Keratinocyte (primary cell): ENCODE data around the gene CUBN. TPM values are rescaled to one million over a fixed set of nuclear protein-coding genes. Genes with fewer than 3 reads are reported as not detected.

Source experiments
- DNase-seq: peaks from one replicate; pipeline ENCODE4 v3.0.0-alpha.2; 2011; ENCODE audit warnings: low read depth, missing footprints, low spot score
- FAIRE-seq: peaks from 2 replicates; lab custom pipeline; 2011; peaks lifted over from hg19 to GRCh38; lab: Jason Lieb, UNC
- H2AFZ ChIP-seq: 2 replicates; pipeline ENCODE4 v1.6.0; 2012; ENCODE audit warnings: low read length, control low read depth, inconsistent platforms; ENCODE audit not compliant: control insufficient read depth
- H3K27ac ChIP-seq: 2 replicates; pipeline ENCODE4 v1.5.1; 2011; ENCODE audit warnings: low read length; ENCODE audit not compliant: control insufficient read depth, insufficient read depth
- H3K27me3 ChIP-seq: 3 replicates; pipeline ENCODE4 v1.6.0; 2011; ENCODE audit warnings: low read length; ENCODE audit not compliant: control insufficient read depth, insufficient read depth; ENCODE audit errors: extremely low read depth
- H3K36me3 ChIP-seq, 2 experiments: 2 replicates in 1 of 2; 3 replicates in 1 of 2; pipeline ENCODE4 v1.5.1; 2011; ENCODE audit warnings: low read length in 2 of 2, mild to moderate bottlenecking in 1 of 2; ENCODE audit not compliant: control insufficient read depth in 2 of 2, insufficient read depth in 2 of 2; ENCODE audit errors: extremely low read depth in 1 of 2
- H3K4me1 ChIP-seq: 3 replicates; pipeline ENCODE4 v1.5.1; 2011; ENCODE audit warnings: low read length; ENCODE audit not compliant: control insufficient read depth, insufficient read depth; ENCODE audit errors: extremely low read depth
- H3K4me2 ChIP-seq: 3 replicates; pipeline ENCODE4 v1.6.0; 2011; ENCODE audit warnings: low read depth, low read length; ENCODE audit not compliant: control insufficient read depth, insufficient read depth; ENCODE audit errors: extremely low read depth
- H3K4me3 ChIP-seq, 3 experiments: fragments of 200-600 bp in 1 of 3; sonication (generic) in 1 of 3; 2 replicates in 2 of 3; 3 replicates in 1 of 3; pipeline ENCODE4 v1.5.1; 2011 to 2016; ENCODE audit warnings: low read length in 3 of 3, mild to moderate bottlenecking in 3 of 3, control low read depth in 2 of 3, inconsistent platforms in 1 of 3, low read depth in 1 of 3, mixed read lengths in 1 of 3, mixed run types in 1 of 3, moderate library complexity in 1 of 3; ENCODE audit not compliant: control insufficient read depth in 2 of 3, insufficient read depth in 2 of 3; ENCODE audit errors: extremely low read depth in 1 of 3
- H3K79me2 ChIP-seq: 2 replicates; pipeline ENCODE4 v1.6.0; 2012; ENCODE audit warnings: low read length; ENCODE audit not compliant: control insufficient read depth, insufficient read depth
- H3K9ac ChIP-seq: 3 replicates; pipeline ENCODE4 v1.6.0; 2011; ENCODE audit warnings: low read length; ENCODE audit not compliant: control insufficient read depth, insufficient read depth; ENCODE audit errors: extremely low read depth
- H3K9me1 ChIP-seq: 3 replicates; pipeline ENCODE4 v1.6.0; 2011; ENCODE audit warnings: low read length; ENCODE audit not compliant: control insufficient read depth, insufficient read depth; ENCODE audit errors: extremely low read depth
- H3K9me3 ChIP-seq: 2 replicates; pipeline ENCODE4 v1.5.1; 2012; ENCODE audit warnings: low read depth, low read length; ENCODE audit not compliant: control insufficient read depth
- H4K20me1 ChIP-seq: 3 replicates; pipeline ENCODE4 v1.6.0; 2011; ENCODE audit warnings: low read length; ENCODE audit not compliant: control insufficient read depth, insufficient read depth; ENCODE audit errors: extremely low read depth
- CTCF ChIP-seq, 3 experiments: IDR thresholded peaks in 1 of 3; conservative IDR thresholded peaks in 1 of 3; optimal IDR thresholded peaks in 1 of 3; 2 replicates in 2 of 3; 3 replicates in 1 of 3; pipeline versions ENCODE3 to v1.5.1; 2011; ENCODE audit warnings: low read length in 3 of 3, mild to moderate bottlenecking in 3 of 3, moderate library complexity in 2 of 3, control low read depth in 1 of 3, inconsistent platforms in 1 of 3; ENCODE audit not compliant: insufficient read depth in 2 of 3; ENCODE audit errors: extremely low read depth in 1 of 3
- EZH2 ChIP-seq: IDR thresholded peaks from one replicate; pipeline ENCODE4 v1.6.1; 2012; ENCODE audit warnings: inconsistent platforms, mild to moderate bottlenecking, low read length, moderate library complexity
- dilution Hi-C: fragments of 300-500 bp; cut with MboI; formaldehyde crosslinking; loops from one replicate; pipeline ENCODE4 v1.7.0; 2020; ENCODE audit warnings: low sequenced_read_pairs; ENCODE audit not compliant: extremely low pct_ligation_motif_present
- polyA plus RNA-seq, 5 experiments: library from polyadenylated mRNA; depleted of rRNA in 3 of 5; stranded (reverse) in 3 of 5; stranded (forward) in 1 of 5; unstranded in 1 of 5; fragments of >200 nt; gene quantifications; 1 replicate in 1 of 5; 2 replicates in 3 of 5; 3 replicates in 1 of 5; pipeline versions ENCODE4 v1.2.1 to v1.2.3, GENCODE V29; 2011 to 2012; ENCODE audit warnings: missing spikeins in 2 of 5, low read depth in 1 of 5, low replicate concordance in 1 of 5

CUBN gene
- polyA plus RNA-seq, 1 donor (not counting 4 experiments of a cell fraction or from before 2014, with no cell fraction given) = 0.07 TPM

- no peak for DNase-seq
- H3K9ac ChIP-seq = no peak overlapping the region
- no peaks in the 10 kb centered on the region for H3K4me1 ChIP-seq
- H3K36me3 ChIP-seq = no peaks in the 10 kb centered on the region
- no peak overlapping the region for H2AFZ ChIP-seq
- H4K20me1 ChIP-seq = no peaks in the 10 kb centered on the region
- H3K79me2 ChIP-seq = no peaks in the 10 kb centered on the region
- H3K9me3 ChIP-seq = no peaks in the 10 kb centered on the region
- H3K27ac ChIP-seq = no peak overlapping the region
- dilution Hi-C loops = no loop called here
- no peak for FAIRE-seq
- TF ChIP-seq CTCF (optimal IDR thresholded peaks at IDR 0.05 in 1 of 3, IDR thresholded peaks at IDR 0.05 in 1 of 3, conservative IDR thresholded peaks at IDR 0.05 in 1 of 3; ENCODE audit: extremely low read depth in 1 of 3, insufficient read depth in 2 of 3, low read length in 3 of 3) = no peak
- no peak for TF ChIP-seq EZH2
- H3K9me1 ChIP-seq = no peaks in the 10 kb centered on the region
- no peak overlapping the region for H3K4me3 ChIP-seq
- H3K27me3 ChIP-seq = no peaks in the 10 kb centered on the region
- no peak overlapping the region for H3K4me2 ChIP-seq
Measured at GRCh38 chr10:17162828-17163227, 33.2 kb upstream of the CUBN start.

- no peaks in the 10 kb centered on the region for H4K20me1 ChIP-seq
- DNase-seq (no peak), FAIRE-seq (no peak)
- no peaks in the 10 kb centered on the region for H3K27me3 ChIP-seq
- no peaks in the 10 kb centered on the region for H3K9me1 ChIP-seq
- no peak overlapping the region for H2AFZ ChIP-seq
- dilution Hi-C loops = no loop called here
- H3K27ac ChIP-seq = no peak overlapping the region
- H3K4me2 ChIP-seq = no peak overlapping the region
- no peaks in the 10 kb centered on the region for H3K79me2 ChIP-seq
- H3K9ac ChIP-seq = no peak overlapping the region
- no peak for TF ChIP-seq CTCF (optimal IDR thresholded peaks at IDR 0.05 in 1 of 3, IDR thresholded peaks at IDR 0.05 in 1 of 3, conservative IDR thresholded peaks at IDR 0.05 in 1 of 3; ENCODE audit: extremely low read depth in 1 of 3, insufficient read depth in 2 of 3, low read length in 3 of 3)
- no peak overlapping the region for H3K4me3 ChIP-seq
- H3K9me3 ChIP-seq = no peaks in the 10 kb centered on the region
- no peaks in the 10 kb centered on the region for H3K4me1 ChIP-seq
- no peaks in the 10 kb centered on the region for H3K36me3 ChIP-seq
Measured at GRCh38 chr10:17161775-17162174, 32.2 kb upstream of the CUBN start.
